K562 (cell line): ENCODE results near the gene MAP3K7. TPM values are rescaled to one million over a fixed set of nuclear protein-coding genes. Genes with fewer than 3 reads are reported as not detected.

Experiments used
- ESRRA ChIP-seq: fragments of 450-650 bp; IDR thresholded peaks from 2 replicates; pipeline ENCODE4 v1.6.1; 2014; ENCODE audit warnings: low read depth, mild to moderate bottlenecking, moderate library complexity, borderline replicate concordance
- GTF2E2 ChIP-seq: fragments of 200-800 bp; sonication (Bioruptor generic); IDR thresholded peaks from 2 replicates; pipeline ENCODE4 v1.6.1; 2016; ENCODE audit warnings: missing genetic modification characterization, missing compliant biosample characterization
- MAFF ChIP-seq: IDR thresholded peaks from 2 replicates; pipeline ENCODE4 v1.6.1; 2012; ENCODE audit warnings: low read length, improper control_type of control experiment
- RBFOX2 ChIP-seq: fragments of 200-400 bp; formaldehyde crosslinking; IDR thresholded peaks from 2 replicates; pipeline ENCODE4 v1.6.1; 2017; ENCODE audit warnings: low read depth, mild to moderate bottlenecking, low read length, moderate library complexity
- SRSF9 ChIP-seq: fragments of 200-400 bp; formaldehyde crosslinking; IDR thresholded peaks from 2 replicates; pipeline ENCODE4 v1.6.1; 2017; ENCODE audit warnings: low read depth, low read length, borderline replicate concordance
- ZNF408 ChIP-seq: fragments of 250-450 bp; sonication (Bioruptor Pico); IDR thresholded peaks from 2 replicates; pipeline ENCODE4 v1.4.0; 2020; ENCODE audit warnings: low read depth, mild to moderate bottlenecking, moderate library complexity
- polyA plus RNA-seq, 8 experiments: library from polyadenylated mRNA; depleted of rRNA in 4 of 8; stranded (reverse) in 5 of 8; unstranded in 3 of 8; fragments of >200 nt; fragmentation: Nextera tagmentation in 2 of 8; fragmentation: Illumina TruSeq in 1 of 8; extraction: Ambion mirVana in 2 of 8; extraction: Trizol in 1 of 8; gene quantifications; 2 replicates each; pipeline versions ENCODE4 v1.2.1 to v1.2.3, GENCODE V29; 2011 to 2014; ENCODE audit warnings: inconsistent platforms in 1 of 8, missing spikeins in 1 of 8
- total RNA-seq, 7 experiments: library from RNA; depleted of rRNA in 6 of 7; stranded (reverse); fragments of >200 nt in 6 of 7; fragmentation: Illumina TruSeq in 2 of 7; extraction: Trizol in 2 of 7; gene quantifications; 2 replicates each; pipeline versions ENCODE4 v1.2.1 to v1.2.3, GENCODE V29; 2011 to 2021; ENCODE audit warnings: low replicate concordance in 1 of 7
- TF ChIP-seq, protein P1 (sequence below): fragments of 200-800 bp; sonication (Bioruptor generic); IDR thresholded peaks from 2 replicates; pipeline ENCODE4 v1.6.1; 2017; ENCODE audit warnings: missing genetic modification characterization, missing compliant biosample characterization
- TF ChIP-seq, protein P2 (sequence below): fragments of 250-450 bp; sonication (Bioruptor Pico); IDR thresholded peaks from 2 replicates; pipeline ENCODE4 v1.4.0; 2020; ENCODE audit warnings: borderline replicate concordance
- TF ChIP-seq, protein P3 (sequence below): fragments of 450-650 bp; IDR thresholded peaks from 2 replicates; pipeline ENCODE4 v1.6.1; 2018; ENCODE audit warnings: mild to moderate bottlenecking, low read depth; ENCODE audit not compliant: partially characterized antibody
- TF ChIP-seq, protein P4 (sequence below): fragments of 250-450 bp; sonication (Bioruptor Pico); IDR thresholded peaks from 2 replicates; pipeline ENCODE4 v1.8.0; 2022; ENCODE audit warnings: moderate library complexity, mild to moderate bottlenecking, inconsistent platforms
- TF ChIP-seq, protein P5 (sequence below): sonication (generic); formaldehyde crosslinking; IDR thresholded peaks from 2 replicates; pipeline ENCODE4 v1.8.1; 2023; ENCODE audit warnings: mild to moderate bottlenecking, missing genetic modification reagents
- TF ChIP-seq, protein P6 (sequence below): fragments of 250-450 bp; sonication (Bioruptor Pico); IDR thresholded peaks from 2 replicates; pipeline ENCODE4 v1.4.0; 2020

The MAP3K7 gene
- total and polyA plus RNA-seq, 9 of the 15 experiments (the other 6 are each of a cell fraction or from before 2014, with no cell fraction given): 13.4 to 60.9 (median 34.8) TPM

DNA sequence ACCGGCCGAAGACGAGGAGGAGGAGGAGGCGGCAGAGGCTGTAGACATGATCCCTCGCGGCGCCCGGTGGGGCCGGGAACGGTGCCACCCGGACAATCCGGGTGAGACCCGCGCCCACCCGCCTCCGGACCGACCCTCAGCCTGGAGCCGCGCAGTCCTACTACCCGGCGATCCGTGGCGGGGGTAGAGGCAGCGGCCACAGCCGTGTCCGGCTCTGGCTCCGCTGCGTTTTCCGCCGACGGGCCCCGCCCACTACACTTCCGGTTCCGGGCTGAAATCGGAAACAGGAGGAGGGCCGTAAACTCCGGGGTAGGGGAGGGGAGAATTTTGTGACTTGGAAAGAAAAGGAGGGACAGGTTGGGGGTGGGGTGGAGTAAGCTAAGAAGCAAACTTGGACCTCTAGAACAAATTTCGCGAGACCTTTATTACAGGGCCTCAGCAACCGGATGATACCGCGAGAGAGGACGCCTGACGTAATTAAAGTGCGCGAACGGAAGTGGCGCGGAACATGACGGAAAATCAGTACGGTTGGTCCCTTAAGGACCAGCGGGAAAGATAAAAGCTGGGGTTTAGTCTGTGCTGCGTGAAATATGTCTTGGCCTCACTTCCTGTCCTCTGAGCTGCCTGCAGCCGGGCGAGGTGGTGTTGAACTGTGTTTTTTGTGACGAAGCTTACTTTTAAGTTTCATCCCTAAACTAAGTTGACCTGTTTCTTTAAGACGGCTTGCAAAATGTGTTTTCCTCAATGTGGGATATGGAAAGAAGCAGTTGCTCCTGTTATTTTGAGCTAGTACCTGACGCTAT, at the start of gene MAP3K7 (continued):
- TF ChIP-seq, protein P1, sequence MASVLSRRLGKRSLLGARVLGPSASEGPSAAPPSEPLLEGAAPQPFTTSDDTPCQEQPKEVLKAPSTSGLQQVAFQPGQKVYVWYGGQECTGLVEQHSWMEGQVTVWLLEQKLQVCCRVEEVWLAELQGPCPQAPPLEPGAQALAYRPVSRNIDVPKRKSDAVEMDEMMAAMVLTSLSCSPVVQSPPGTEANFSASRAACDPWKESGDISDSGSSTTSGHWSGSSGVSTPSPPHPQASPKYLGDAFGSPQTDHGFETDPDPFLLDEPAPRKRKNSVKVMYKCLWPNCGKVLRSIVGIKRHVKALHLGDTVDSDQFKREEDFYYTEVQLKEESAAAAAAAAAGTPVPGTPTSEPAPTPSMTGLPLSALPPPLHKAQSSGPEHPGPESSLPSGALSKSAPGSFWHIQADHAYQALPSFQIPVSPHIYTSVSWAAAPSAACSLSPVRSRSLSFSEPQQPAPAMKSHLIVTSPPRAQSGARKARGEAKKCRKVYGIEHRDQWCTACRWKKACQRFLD (CRISPR knock-in tag): no peak
- TF ChIP-seq, protein P2, sequence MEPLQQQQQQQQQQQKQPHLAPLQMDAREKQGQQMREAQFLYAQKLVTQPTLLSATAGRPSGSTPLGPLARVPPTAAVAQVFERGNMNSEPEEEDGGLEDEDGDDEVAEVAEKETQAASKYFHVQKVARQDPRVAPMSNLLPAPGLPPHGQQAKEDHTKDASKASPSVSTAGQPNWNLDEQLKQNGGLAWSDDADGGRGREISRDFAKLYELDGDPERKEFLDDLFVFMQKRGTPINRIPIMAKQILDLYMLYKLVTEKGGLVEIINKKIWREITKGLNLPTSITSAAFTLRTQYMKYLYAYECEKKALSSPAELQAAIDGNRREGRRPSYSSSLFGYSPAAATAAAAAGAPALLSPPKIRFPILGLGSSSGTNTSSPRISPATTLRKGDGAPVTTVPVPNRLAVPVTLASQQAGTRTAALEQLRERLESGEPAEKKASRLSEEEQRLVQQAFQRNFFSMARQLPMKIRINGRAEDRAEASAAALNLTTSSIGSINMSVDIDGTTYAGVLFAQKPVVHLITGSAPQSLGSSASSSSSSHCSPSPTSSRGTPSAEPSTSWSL (CRISPR knock-in tag): no peak
- no peak for TF ChIP-seq ZNF408 (CRISPR knock-in tag)
- TF ChIP-seq SRSF9: no peak
- TF ChIP-seq, protein P3, sequence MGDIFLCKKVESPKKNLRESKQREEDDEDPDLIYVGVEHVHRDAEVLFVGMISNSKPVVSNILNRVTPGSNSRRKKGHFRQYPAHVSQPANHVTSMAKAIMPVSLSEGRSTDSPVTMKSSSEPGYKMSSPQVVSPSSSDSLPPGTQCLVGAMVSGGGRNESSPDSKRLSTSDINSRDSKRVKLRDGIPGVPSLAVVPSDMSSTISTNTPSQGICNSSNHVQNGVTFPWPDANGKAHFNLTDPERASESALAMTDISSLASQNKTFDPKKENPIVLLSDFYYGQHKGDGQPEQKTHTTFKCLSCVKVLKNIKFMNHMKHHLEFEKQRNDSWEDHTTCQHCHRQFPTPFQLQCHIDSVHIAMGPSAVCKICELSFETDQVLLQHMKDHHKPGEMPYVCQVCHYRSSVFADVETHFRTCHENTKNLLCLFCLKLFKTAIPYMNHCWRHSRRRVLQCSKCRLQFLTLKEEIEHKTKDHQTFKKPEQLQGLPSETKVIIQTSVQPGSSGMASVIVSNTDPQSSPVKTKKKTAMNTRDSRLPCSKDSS: no peak
- TF ChIP-seq, protein P4, sequence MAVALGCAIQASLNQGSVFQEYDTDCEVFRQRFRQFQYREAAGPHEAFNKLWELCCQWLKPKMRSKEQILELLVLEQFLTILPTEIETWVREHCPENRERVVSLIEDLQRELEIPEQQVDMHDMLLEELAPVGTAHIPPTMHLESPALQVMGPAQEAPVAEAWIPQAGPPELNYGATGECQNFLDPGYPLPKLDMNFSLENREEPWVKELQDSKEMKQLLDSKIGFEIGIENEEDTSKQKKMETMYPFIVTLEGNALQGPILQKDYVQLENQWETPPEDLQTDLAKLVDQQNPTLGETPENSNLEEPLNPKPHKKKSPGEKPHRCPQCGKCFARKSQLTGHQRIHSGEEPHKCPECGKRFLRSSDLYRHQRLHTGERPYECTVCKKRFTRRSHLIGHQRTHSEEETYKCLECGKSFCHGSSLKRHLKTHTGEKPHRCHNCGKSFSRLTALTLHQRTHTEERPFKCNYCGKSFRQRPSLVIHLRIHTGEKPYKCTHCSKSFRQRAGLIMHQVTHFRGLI (CRISPR knock-in tag): no peak
- TF ChIP-seq, protein P5, sequence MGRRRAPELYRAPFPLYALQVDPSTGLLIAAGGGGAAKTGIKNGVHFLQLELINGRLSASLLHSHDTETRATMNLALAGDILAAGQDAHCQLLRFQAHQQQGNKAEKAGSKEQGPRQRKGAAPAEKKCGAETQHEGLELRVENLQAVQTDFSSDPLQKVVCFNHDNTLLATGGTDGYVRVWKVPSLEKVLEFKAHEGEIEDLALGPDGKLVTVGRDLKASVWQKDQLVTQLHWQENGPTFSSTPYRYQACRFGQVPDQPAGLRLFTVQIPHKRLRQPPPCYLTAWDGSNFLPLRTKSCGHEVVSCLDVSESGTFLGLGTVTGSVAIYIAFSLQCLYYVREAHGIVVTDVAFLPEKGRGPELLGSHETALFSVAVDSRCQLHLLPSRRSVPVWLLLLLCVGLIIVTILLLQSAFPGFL (CRISPR knock-in tag): no peak
- TF ChIP-seq GTF2E2 (tag): peak; percentile 45; the same call in 1 of the 2 replicates
- peak; percentile 22; the same call in 1 of the 2 replicates for TF ChIP-seq ESRRA
- peak; percentile 96 for TF ChIP-seq RBFOX2
- TF ChIP-seq MAFF: peak; percentile 47; the same call in 1 of the 2 replicates
- TF ChIP-seq, protein P6, sequence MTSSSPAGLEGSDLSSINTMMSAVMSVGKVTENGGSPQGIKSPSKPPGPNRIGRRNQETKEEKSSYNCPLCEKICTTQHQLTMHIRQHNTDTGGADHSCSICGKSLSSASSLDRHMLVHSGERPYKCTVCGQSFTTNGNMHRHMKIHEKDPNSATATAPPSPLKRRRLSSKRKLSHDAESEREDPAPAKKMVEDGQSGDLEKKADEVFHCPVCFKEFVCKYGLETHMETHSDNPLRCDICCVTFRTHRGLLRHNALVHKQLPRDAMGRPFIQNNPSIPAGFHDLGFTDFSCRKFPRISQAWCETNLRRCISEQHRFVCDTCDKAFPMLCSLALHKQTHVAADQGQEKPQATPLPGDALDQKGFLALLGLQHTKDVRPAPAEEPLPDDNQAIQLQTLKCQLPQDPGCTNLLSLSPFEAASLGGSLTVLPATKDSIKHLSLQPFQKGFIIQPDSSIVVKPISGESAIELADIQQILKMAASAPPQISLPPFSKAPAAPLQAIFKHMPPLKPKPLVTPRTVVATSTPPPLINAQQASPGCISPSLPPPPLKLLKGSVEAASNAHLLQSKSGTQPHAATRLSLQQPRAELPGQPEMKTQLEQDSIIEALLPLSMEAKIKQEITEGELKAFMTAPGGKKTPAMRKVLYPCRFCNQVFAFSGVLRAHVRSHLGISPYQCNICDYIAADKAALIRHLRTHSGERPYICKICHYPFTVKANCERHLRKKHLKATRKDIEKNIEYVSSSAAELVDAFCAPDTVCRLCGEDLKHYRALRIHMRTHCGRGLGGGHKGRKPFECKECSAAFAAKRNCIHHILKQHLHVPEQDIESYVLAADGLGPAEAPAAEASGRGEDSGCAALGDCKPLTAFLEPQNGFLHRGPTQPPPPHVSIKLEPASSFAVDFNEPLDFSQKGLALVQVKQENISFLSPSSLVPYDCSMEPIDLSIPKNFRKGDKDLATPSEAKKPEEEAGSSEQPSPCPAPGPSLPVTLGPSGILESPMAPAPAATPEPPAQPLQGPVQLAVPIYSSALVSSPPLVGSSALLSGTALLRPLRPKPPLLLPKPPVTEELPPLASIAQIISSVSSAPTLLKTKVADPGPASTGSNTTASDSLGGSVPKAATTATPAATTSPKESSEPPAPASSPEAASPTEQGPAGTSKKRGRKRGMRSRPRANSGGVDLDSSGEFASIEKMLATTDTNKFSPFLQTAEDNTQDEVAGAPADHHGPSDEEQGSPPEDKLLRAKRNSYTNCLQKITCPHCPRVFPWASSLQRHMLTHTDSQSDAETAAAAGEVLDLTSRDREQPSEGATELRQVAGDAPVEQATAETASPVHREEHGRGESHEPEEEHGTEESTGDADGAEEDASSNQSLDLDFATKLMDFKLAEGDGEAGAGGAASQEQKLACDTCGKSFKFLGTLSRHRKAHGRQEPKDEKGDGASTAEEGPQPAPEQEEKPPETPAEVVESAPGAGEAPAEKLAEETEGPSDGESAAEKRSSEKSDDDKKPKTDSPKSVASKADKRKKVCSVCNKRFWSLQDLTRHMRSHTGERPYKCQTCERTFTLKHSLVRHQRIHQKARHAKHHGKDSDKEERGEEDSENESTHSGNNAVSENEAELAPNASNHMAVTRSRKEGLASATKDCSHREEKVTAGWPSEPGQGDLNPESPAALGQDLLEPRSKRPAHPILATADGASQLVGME (CRISPR knock-in tag): no peak
